ENCODE data around the gene LGMN.
A peak's percentile ranks its signal among the peaks of the same experiment; 100 is the strongest.

The LGMN gene

DNA sequence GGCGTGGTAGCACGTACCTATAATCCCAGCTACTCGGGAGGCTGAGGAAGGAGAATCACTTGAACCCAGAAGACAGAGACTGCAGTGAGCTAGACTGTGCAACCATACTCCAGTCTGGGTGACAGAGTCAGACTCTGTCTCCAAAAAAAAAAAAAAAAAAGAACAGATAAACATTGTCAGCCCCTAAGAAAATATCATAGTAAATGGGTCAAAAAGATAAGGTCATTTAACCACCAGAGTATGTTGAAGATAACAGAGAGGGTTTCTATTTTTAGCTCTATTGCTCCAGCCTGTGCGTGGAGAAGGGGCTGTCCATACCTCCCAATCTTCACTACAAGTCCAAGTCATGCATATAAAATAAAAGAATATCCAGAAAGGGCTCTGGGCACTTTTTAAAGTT, 15.4 kb downstream of the LGMN start:
- H3K4me3 ChIP-seq (ENCODE audit: low read length): no peak overlapping the region
- no peak for DNase-seq (ENCODE audit: low read depth)
- TF ChIP-seq CTCF (conservative IDR thresholded peaks at IDR 0.05; ENCODE audit: low read depth, low read length): no peak

DNA sequence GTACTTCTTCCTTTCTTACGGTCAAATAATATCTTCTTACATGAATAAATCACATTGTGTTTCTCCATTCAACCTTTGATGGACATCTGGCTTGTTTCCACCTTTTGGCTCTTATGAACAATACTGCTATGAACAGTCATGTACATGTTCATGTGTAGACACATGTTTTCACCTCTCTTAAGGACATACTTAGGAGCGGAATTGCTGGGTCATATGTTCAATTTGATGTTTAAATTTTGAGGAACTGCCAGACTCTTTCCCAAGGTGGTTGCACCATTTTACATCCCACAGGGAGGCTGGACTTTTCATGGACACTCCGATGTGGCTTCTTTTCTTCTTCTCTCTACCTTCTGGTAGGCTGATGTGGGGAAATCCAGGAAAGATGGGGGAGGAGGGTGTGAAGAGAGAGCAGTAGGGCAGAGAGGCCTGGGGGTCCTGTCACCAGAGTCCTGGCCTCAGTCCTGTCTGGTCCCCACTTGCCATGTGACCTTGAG, 16.8 kb downstream of the LGMN start:
- DNase-seq (ENCODE audit: low read depth): no peak
- H3K4me3 ChIP-seq (ENCODE audit: low read length): no peak overlapping the region
- no peak for TF ChIP-seq CTCF (conservative IDR thresholded peaks at IDR 0.05; ENCODE audit: low read depth, low read length)

DNA sequence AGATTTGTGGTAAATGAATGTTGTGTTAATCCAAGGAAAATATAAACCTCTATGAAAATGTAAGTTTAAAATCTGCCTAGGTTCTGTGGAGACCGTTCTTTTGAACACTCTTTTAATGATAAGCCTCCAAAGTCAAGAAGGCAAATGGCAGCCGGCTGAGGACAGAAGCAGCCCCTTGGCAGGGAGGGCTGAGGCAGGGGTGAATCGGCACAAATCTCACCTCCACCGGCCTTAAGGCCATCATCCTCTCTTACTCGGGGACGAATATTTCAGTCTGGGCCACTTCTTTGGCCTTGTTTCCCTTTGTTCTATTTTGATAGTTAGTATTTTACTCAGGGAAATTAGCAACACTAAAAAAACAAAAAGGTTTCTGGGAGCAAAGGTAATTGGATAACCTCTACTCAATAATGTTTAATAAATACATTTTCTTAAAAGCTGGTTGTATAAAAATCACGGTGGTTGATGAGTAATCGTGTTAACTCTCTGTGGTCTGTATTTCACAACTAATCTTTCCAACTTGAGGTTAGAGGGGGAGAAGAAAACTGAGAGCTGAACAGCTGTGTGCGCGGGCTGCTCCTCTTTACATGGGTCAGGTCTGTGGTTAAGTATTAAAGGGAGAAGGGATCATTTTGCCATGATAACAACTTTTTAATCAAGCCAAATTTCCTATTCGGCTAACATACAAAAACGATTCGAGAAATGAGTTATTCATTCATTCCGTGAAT, 18.6 kb downstream of the LGMN start:
- peak; percentile 65 for DNase-seq (ENCODE audit: low read depth)
- H3K4me3 ChIP-seq (ENCODE audit: low read length): no peak overlapping the region

GRCh38 chr14:92728759-92729364, 19.6 kb downstream of the LGMN start:
- no peak overlapping the region for H3K4me3 ChIP-seq (ENCODE audit: low read length)
- TF ChIP-seq CTCF (conservative IDR thresholded peaks at IDR 0.05; ENCODE audit: low read depth, low read length): no peak
- DNase-seq (ENCODE audit: low read depth): peak; percentile 46

More for the DNA sequence above, 18.6 kb downstream of the LGMN start:
- TF ChIP-seq CTCF (conservative IDR thresholded peaks at IDR 0.05; ENCODE audit: low read depth, low read length): no peak

- DNase-seq (ENCODE audit: low read depth): no peak
- H3K4me3 ChIP-seq (ENCODE audit: low read length): no peak overlapping the region
- no peak for TF ChIP-seq CTCF (conservative IDR thresholded peaks at IDR 0.05; ENCODE audit: low read depth, low read length)
Observed at GRCh38 chr14:92726933-92727262, 21.5 kb downstream of the LGMN start.

- TF ChIP-seq CTCF (conservative IDR thresholded peaks at IDR 0.05; ENCODE audit: low read depth, low read length): no peak
- peak; percentile 77 for DNase-seq (ENCODE audit: low read depth)
- no peak overlapping the region for H3K4me3 ChIP-seq (ENCODE audit: low read length)
Observed at GRCh38 chr14:92726135-92726932, 22.1 kb downstream of the LGMN start.
